ENCODE measurements around the gene ACO1. TPM values are rescaled to one million over a fixed set of nuclear protein-coding genes. Genes with fewer than 3 reads are reported as not detected.

The ACO1 gene
- total RNA-seq, 2 experiments from 2014 or later, result 8.8 to 9.0 TPM

GRCh38 chr9:32497921-32498320 lies 113.5 kb downstream of the ACO1 start:
- no peak overlapping the region for H3K27ac ChIP-seq (ENCODE audit: low read depth, low read length, poor library complexity, severe bottlenecking)
- no peaks in the 10 kb centered on the region for H3K9me3 ChIP-seq (ENCODE audit: low read length)
- ChIA-PET CTCF (ENCODE audit: unreplicated experiment) (no interaction called here), POLR2A (no interaction called here)
- no peak for DNase-seq (ENCODE audit: low spot score)
- H3K4me3 ChIP-seq (ENCODE audit: low read depth, low read length, poor library complexity, severe bottlenecking), result no peak overlapping the region
- no peaks in the 10 kb centered on the region for H3K9me2 ChIP-seq (ENCODE audit: insufficient read depth, low read length)
- no peaks in the 10 kb centered on the region for H3K36me3 ChIP-seq (ENCODE audit: insufficient read depth, low read length)
- no peak overlapping the region for H3K4me2 ChIP-seq (ENCODE audit: low read length)
- no peak overlapping the region for H2AFZ ChIP-seq (ENCODE audit: low read length)
- BruUV-seq (replicated peaks), result no TSS peak
- intact Hi-C loops (cut with micrococcal nuclease; ENCODE audit: unreplicated experiment), result no loop called here
- TF ChIP-seq CTCF (conservative IDR thresholded peaks at IDR 0.05; ENCODE audit: low read length) (no peak), EZH2phosphoT487 (IDR thresholded peaks at IDR 0.05; ENCODE audit: borderline replicate concordance, low read depth, low read length) (no peak)
- no peaks in the 10 kb centered on the region for H3K79me2 ChIP-seq (ENCODE audit: insufficient read depth, low read depth, low read length)
- H4K20me1 ChIP-seq (ENCODE audit: insufficient read depth, low read length), result no peaks in the 10 kb centered on the region
- H3K4me1 ChIP-seq (ENCODE audit: insufficient read depth, low read length, poor library complexity, severe bottlenecking), result no peaks in the 10 kb centered on the region

DNA sequence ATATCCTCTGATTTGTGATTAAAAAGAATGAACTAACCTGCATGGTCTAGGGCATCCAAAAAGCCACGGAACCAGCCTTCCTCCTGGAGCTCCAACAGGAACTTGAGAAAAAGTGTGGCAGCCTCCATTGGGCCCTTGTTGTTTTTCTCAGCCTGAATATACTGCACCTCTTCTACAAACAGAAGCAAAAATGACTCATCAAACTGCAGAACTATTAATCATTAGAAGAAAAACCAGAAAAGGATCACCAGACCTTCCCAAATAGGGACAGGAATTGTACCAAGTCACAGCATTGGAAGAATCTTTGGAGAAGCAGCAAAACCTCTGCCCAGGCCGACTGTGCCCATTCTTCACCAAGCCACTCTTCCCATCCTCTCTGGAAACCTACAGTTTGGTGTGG lies 116.3 kb downstream of the ACO1 start:
- Histone ChIP-seq H4K20me1 (ENCODE audit: insufficient read depth, low read length) (no peaks in the 10 kb centered on the region), H3K9me3 (ENCODE audit: low read length) (no peaks in the 10 kb centered on the region), H3K9me2 (ENCODE audit: insufficient read depth, low read length) (no peaks in the 10 kb centered on the region), H3K4me3 (ENCODE audit: low read depth, low read length, poor library complexity, severe bottlenecking) (no peak overlapping the region), H2AFZ (ENCODE audit: low read length) (no peak overlapping the region), H3K4me1 (ENCODE audit: insufficient read depth, low read length, poor library complexity, severe bottlenecking) (no peaks in the 10 kb centered on the region), H3K4me2 (ENCODE audit: low read length) (no peak overlapping the region), H3K36me3 (ENCODE audit: insufficient read depth, low read length) (no peaks in the 10 kb centered on the region), H3K79me2 (ENCODE audit: insufficient read depth, low read depth, low read length) (no peaks in the 10 kb centered on the region), H3K27ac (ENCODE audit: low read depth, low read length, poor library complexity, severe bottlenecking) (no peak overlapping the region)
- CTCF ChIA-PET (ENCODE audit: unreplicated experiment), result no interaction called here
- TF ChIP-seq EZH2phosphoT487 (IDR thresholded peaks at IDR 0.05; ENCODE audit: borderline replicate concordance, low read depth, low read length) (no peak), CTCF (conservative IDR thresholded peaks at IDR 0.05; ENCODE audit: low read length) (no peak)
- POLR2A ChIA-PET, result no interaction called here
- intact Hi-C loops (cut with micrococcal nuclease; ENCODE audit: unreplicated experiment), result no loop called here
- DNase-seq (ENCODE audit: low spot score), result no peak
- no TSS peak for BruUV-seq (replicated peaks)

GRCh38 chr9:32501868-32502267 lies 117.4 kb downstream of the ACO1 start:
- no TSS peak for BruUV-seq (replicated peaks)
- intact Hi-C loops (cut with micrococcal nuclease; ENCODE audit: unreplicated experiment), result no loop called here
- Histone ChIP-seq H3K4me2 (ENCODE audit: low read length) (no peak overlapping the region), H3K9me2 (ENCODE audit: insufficient read depth, low read length) (no peaks in the 10 kb centered on the region), H3K36me3 (ENCODE audit: insufficient read depth, low read length) (no peaks in the 10 kb centered on the region), H3K4me3 (ENCODE audit: low read depth, low read length, poor library complexity, severe bottlenecking) (no peak overlapping the region), H3K79me2 (ENCODE audit: insufficient read depth, low read depth, low read length) (no peaks in the 10 kb centered on the region), H3K27ac (ENCODE audit: low read depth, low read length, poor library complexity, severe bottlenecking) (no peak overlapping the region), H3K9me3 (ENCODE audit: low read length) (no peaks in the 10 kb centered on the region), H3K4me1 (ENCODE audit: insufficient read depth, low read length, poor library complexity, severe bottlenecking) (no peaks in the 10 kb centered on the region), H4K20me1 (ENCODE audit: insufficient read depth, low read length) (no peaks in the 10 kb centered on the region), H2AFZ (ENCODE audit: low read length) (no peak overlapping the region)
- no peak for TF ChIP-seq CTCF (conservative IDR thresholded peaks at IDR 0.05; ENCODE audit: low read length)
- TF ChIP-seq EZH2phosphoT487 (IDR thresholded peaks at IDR 0.05; ENCODE audit: borderline replicate concordance, low read depth, low read length), result no peak
- DNase-seq (ENCODE audit: low spot score), result no peak
- CTCF ChIA-PET (ENCODE audit: unreplicated experiment), result no interaction called here
- POLR2A ChIA-PET, result no interaction called here
